Muscle of back (tissue), 11 donors: Measurements from ENCODE around the gene VTI1A. TPM values are rescaled to one million over a fixed set of nuclear protein-coding genes. Genes with fewer than 3 reads are reported as not detected.

Experiments used
- DNase-seq, 3 donors: peaks; one replicate each; pipeline versions ENCODE4 v3.0.0 to v3.0.0-alpha.2; 2013
- polyA plus RNA-seq, 10 donors: library from polyadenylated mRNA; unstranded; fragments of 120-200 nt; gene quantifications; one replicate each; pipeline ENCODE4 v1.2.1, GENCODE V29; 2013; ENCODE audit not compliant: insufficient read length in 10 of 10

VTI1A gene
- polyA plus RNA-seq, 10 donors = 11.9 to 18.4 (median 14.7) TPM

- no peak for DNase-seq
Observed at GRCh38 chr10:112755446-112756234, 308.6 kb downstream of the VTI1A start.

- no peak for DNase-seq
Observed at GRCh38 chr10:112756235-112756527, 309.2 kb downstream of the VTI1A start.

GRCh38 chr10:112758961-112759360 is 311.9 kb downstream of the VTI1A start:
- no peak for DNase-seq

- no peak for DNase-seq
Observed at GRCh38 chr10:112759496-112759895, 312.5 kb downstream of the VTI1A start.

- no peak for DNase-seq
Observed at GRCh38 chr10:112761256-112761655, 314.2 kb downstream of the VTI1A start.

- no peak for DNase-seq
Observed at GRCh38 chr10:112763916-112764520, 317.0 kb downstream of the VTI1A start.

- no peak for DNase-seq
Observed at GRCh38 chr10:112765717-112766235, 318.8 kb downstream of the VTI1A start.

GRCh38 chr10:112766636-112767035 is 319.6 kb downstream of the VTI1A start:
- DNase-seq = no peak

GRCh38 chr10:112767156-112767555 is 320.1 kb downstream of the VTI1A start:
- no peak for DNase-seq

- DNase-seq = no peak
Observed at GRCh38 chr10:112768121-112768520, 321.1 kb downstream of the VTI1A start.

- DNase-seq = no peak
Observed at GRCh38 chr10:112769081-112769480, 322.1 kb downstream of the VTI1A start.

GRCh38 chr10:112769611-112770370 is 322.8 kb downstream of the VTI1A start:
- no peak for DNase-seq

GRCh38 chr10:112771733-112772132 is 324.7 kb downstream of the VTI1A start:
- DNase-seq = no peak

- no peak for DNase-seq
Observed at GRCh38 chr10:112773783-112774182, 326.8 kb downstream of the VTI1A start.

GRCh38 chr10:112774210-112774609 is 327.2 kb downstream of the VTI1A start:
- no peak for DNase-seq

- DNase-seq = no peak
Observed at GRCh38 chr10:112774798-112775197, 327.8 kb downstream of the VTI1A start.

- DNase-seq = peak in 1 of 3 donors; percentile 61
Observed at GRCh38 chr10:112775381-112775780, 328.4 kb downstream of the VTI1A start.

GRCh38 chr10:112775892-112776674 is 329.1 kb downstream of the VTI1A start:
- peak in 2 of 3 donors; percentile 40 to 70 for DNase-seq

GRCh38 chr10:112778579-112778978 is 331.6 kb downstream of the VTI1A start:
- no peak for DNase-seq

- peak in 1 of 3 donors; percentile 61 for DNase-seq
Observed at GRCh38 chr10:112779025-112779770, 332.2 kb downstream of the VTI1A start.
